ENCODE results near the gene PLA2G4E. TPM values are rescaled to one million over a fixed set of nuclear protein-coding genes. Genes with fewer than 3 reads are reported as not detected.

The PLA2G4E gene
- total RNA-seq, 1 experiment from 2014 or later = not detected

DNA sequence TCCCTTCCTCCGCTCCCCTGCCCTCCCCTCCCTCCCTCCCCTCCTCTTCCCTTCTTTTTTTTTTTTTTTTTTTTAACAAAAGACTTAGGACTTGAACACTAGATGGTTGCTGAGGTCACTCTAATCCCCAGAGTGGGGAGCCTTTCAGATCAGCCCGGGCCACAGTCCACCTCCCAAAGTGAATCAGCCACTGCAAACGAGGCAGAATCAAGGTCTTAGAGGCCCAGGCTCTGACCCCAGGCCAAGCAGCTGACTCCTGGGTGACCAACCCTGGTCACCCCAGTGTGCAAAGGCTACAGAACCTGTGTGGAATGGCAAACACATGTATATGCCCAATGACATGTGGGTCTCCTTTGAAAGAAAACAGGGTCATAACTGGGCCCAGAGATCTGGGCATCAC, 30.2 kb downstream of the PLA2G4E start:
- H3K9me3 ChIP-seq (ENCODE audit: low read length) = no peaks in the 10 kb centered on the region
- no TSS peak for BruUV-seq (replicated peaks)
- no peaks in the 10 kb centered on the region for H3F3A ChIP-seq (ENCODE audit: low read length, unreplicated experiment)
- ATAC-seq (no peak), DNase-seq (no peak)
- no peaks in the 10 kb centered on the region for H4K20me1 ChIP-seq (ENCODE audit: low read length)
- H3K4me3 ChIP-seq (ENCODE audit: low read length) = no peak overlapping the region
- no peak overlapping the region for H3K4me2 ChIP-seq (ENCODE audit: low read length)
- no peak overlapping the region for H3K9ac ChIP-seq (ENCODE audit: low read length)
- H3K9me2 ChIP-seq (replicated peaks; ENCODE audit: low read length) = no peaks in the 10 kb centered on the region
- no peak overlapping the region for H2AFZ ChIP-seq (ENCODE audit: low read length)
- no peaks in the 10 kb centered on the region for H3K27me3 ChIP-seq (ENCODE audit: low read length)
- CTCF ChIA-PET = interaction anchor here (1.9 kb wide), 1 partner anchor 66 kb away, joined by 14 read pairs; no protein-coding TSS in a partner anchor
- no peaks in the 10 kb centered on the region for H3K36me3 ChIP-seq (ENCODE audit: low read depth, low read length)
- intact Hi-C loops (cut with micrococcal nuclease) = loop anchor here (1.0 kb wide), 1 partner anchor 147 kb away; no protein-coding TSS in a partner anchor
- POLR2A ChIA-PET (ENCODE audit: unreplicated experiment) = no interaction called here
- no peaks in the 10 kb centered on the region for H3K4me1 ChIP-seq (ENCODE audit: insufficient read depth, low read length)
- TF ChIP-seq EZH2 (IDR thresholded peaks at IDR 0.05; ENCODE audit: low read length, unreplicated experiment) (no peak), EZH2phosphoT487 (IDR thresholded peaks at IDR 0.05; ENCODE audit: borderline replicate concordance, low read length) (no peak)
- TF ChIP-seq, protein P1, sequence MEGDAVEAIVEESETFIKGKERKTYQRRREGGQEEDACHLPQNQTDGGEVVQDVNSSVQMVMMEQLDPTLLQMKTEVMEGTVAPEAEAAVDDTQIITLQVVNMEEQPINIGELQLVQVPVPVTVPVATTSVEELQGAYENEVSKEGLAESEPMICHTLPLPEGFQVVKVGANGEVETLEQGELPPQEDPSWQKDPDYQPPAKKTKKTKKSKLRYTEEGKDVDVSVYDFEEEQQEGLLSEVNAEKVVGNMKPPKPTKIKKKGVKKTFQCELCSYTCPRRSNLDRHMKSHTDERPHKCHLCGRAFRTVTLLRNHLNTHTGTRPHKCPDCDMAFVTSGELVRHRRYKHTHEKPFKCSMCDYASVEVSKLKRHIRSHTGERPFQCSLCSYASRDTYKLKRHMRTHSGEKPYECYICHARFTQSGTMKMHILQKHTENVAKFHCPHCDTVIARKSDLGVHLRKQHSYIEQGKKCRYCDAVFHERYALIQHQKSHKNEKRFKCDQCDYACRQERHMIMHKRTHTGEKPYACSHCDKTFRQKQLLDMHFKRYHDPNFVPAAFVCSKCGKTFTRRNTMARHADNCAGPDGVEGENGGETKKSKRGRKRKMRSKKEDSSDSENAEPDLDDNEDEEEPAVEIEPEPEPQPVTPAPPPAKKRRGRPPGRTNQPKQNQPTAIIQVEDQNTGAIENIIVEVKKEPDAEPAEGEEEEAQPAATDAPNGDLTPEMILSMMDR (conservative IDR thresholded peaks at IDR 0.05; ENCODE audit: low read depth, low read length) = no peak
- H3K27ac ChIP-seq (ENCODE audit: low read length) = no peak overlapping the region
- no peaks in the 10 kb centered on the region for H3K79me2 ChIP-seq (ENCODE audit: low read length)

DNA sequence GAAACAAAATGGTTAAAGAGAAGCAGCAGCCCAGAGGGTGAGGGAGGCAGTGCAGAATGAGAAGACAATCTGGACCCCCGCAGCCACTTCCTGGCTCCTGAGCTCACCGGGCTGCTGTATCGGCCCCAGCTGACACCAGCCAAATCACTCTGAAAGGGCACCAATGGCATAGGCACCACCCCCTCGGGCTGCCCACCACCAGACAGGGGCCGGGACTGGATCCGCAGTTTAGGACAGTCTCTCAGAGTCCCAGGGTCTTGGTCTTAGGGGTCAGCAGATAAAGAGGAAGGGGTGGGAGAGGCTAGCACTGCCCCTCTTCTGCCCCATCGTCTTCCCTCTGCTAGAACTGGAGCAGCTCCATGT, 30.6 kb downstream of the PLA2G4E start:
- POLR2A ChIA-PET (ENCODE audit: unreplicated experiment) = no interaction called here
- no peak for DNase-seq
- CTCF ChIA-PET = interaction anchor here (0.9 to 1.9 kb wide), 2 partner anchors 67 to 149 kb away, joined by 3 to 14 read pairs; no protein-coding TSS in a partner anchor
- no TSS peak for BruUV-seq (replicated peaks)
- intact Hi-C loops (cut with micrococcal nuclease) = no loop called here
- H4K20me1 ChIP-seq (ENCODE audit: low read length) = no peaks in the 10 kb centered on the region
- no peaks in the 10 kb centered on the region for H3K9me2 ChIP-seq (replicated peaks; ENCODE audit: low read length)
- no peak overlapping the region for H3K4me3 ChIP-seq (ENCODE audit: low read length)
- TF ChIP-seq, protein P1 (conservative IDR thresholded peaks at IDR 0.05; ENCODE audit: low read depth, low read length) = no peak
- TF ChIP-seq EZH2phosphoT487 (IDR thresholded peaks at IDR 0.05; ENCODE audit: borderline replicate concordance, low read length) (no peak), EZH2 (IDR thresholded peaks at IDR 0.05; ENCODE audit: low read length, unreplicated experiment) (no peak)
- no peaks in the 10 kb centered on the region for H3K79me2 ChIP-seq (ENCODE audit: low read length)
- ATAC-seq = no peak
- H3K27me3 ChIP-seq (ENCODE audit: low read length) = no peaks in the 10 kb centered on the region
- no peak overlapping the region for H3K4me2 ChIP-seq (ENCODE audit: low read length)
- H3F3A ChIP-seq (ENCODE audit: low read length, unreplicated experiment) = no peaks in the 10 kb centered on the region
- H3K4me1 ChIP-seq (ENCODE audit: insufficient read depth, low read length) = no peaks in the 10 kb centered on the region
- no peak overlapping the region for H3K9ac ChIP-seq (ENCODE audit: low read length)
- no peaks in the 10 kb centered on the region for H3K9me3 ChIP-seq (ENCODE audit: low read length)
- H3K36me3 ChIP-seq (ENCODE audit: low read depth, low read length) = no peaks in the 10 kb centered on the region
- H2AFZ ChIP-seq (ENCODE audit: low read length) = no peak overlapping the region
- H3K27ac ChIP-seq (ENCODE audit: low read length) = no peak overlapping the region

DNA sequence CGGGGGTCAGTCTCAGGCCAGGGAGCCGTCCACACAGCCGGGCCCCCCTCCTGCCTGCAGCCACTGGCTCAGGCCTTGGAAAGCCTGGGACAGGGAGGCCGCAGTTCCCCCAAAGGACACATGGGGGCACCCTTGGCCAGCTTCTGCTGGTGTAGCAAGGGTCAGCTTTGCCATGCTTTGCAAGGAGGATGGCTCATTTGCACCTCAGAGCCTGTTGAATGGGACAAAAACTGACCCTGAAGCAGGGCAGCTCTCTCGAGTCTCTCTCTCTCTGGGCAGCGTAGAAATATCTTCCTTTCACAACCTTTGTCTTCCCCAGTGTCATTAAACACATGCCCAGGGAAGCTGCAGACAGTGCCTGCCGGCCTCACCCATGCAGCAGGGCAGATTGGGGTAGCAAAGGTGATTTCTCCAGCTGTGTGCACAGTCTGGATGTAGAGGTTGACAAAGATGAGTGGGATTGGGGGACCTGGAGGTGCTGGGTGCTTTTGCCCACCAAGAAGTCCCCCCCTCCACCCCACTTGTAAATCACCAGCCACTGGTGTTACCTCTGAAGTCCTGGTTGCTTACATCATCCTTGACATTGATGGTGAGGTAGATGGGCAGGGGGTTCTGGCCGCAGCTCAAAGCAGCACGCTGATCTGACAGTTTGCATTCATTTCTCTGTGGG, 31.1 kb downstream of the PLA2G4E start:
- no TSS peak for BruUV-seq (replicated peaks)
- Histone ChIP-seq H4K20me1 (ENCODE audit: low read length) (no peaks in the 10 kb centered on the region), H3K9ac (ENCODE audit: low read length) (no peak overlapping the region), H3K4me1 (ENCODE audit: insufficient read depth, low read length) (no peaks in the 10 kb centered on the region), H3K4me2 (ENCODE audit: low read length) (no peak overlapping the region), H3F3A (ENCODE audit: low read length, unreplicated experiment) (no peaks in the 10 kb centered on the region), H3K4me3 (ENCODE audit: low read length) (no peak overlapping the region), H3K27me3 (ENCODE audit: low read length) (no peaks in the 10 kb centered on the region), H3K27ac (ENCODE audit: low read length) (no peak overlapping the region), H3K9me2 (replicated peaks; ENCODE audit: low read length) (no peaks in the 10 kb centered on the region), H3K79me2 (ENCODE audit: low read length) (no peaks in the 10 kb centered on the region), H3K36me3 (ENCODE audit: low read depth, low read length) (no peaks in the 10 kb centered on the region), H3K9me3 (ENCODE audit: low read length) (no peaks in the 10 kb centered on the region), H2AFZ (ENCODE audit: low read length) (no peak overlapping the region)
- DNase-seq (peak; percentile 91), ATAC-seq (peak; percentile 98)
- ChIA-PET POLR2A (ENCODE audit: unreplicated experiment) (no interaction called here), CTCF (interaction anchor here (0.9 to 1.9 kb wide), 2 partner anchors 67 to 150 kb away, joined by 3 to 14 read pairs; no protein-coding TSS in a partner anchor)
- TF ChIP-seq EZH2phosphoT487 (IDR thresholded peaks at IDR 0.05; ENCODE audit: borderline replicate concordance, low read length) = no peak
- TF ChIP-seq, protein P1 (conservative IDR thresholded peaks at IDR 0.05; ENCODE audit: low read depth, low read length) = peak; percentile 97
- intact Hi-C loops (cut with micrococcal nuclease) = loop anchor here (1.0 kb wide), 1 partner anchor 68 kb away; no protein-coding TSS in a partner anchor
